ENCODE results near the gene DKK2.

- no peak for TF ChIP-seq CTCF (IDR thresholded peaks at IDR 0.05)
- TF ChIP-seq POLR2A (IDR thresholded peaks at IDR 0.05), result no peak
Observed at GRCh38 chr4:106981431-106981830, 54.7 kb downstream of the DKK2 start.
